Mucosa of rectum (tissue), 2 donors: ENCODE measurements around the gene LLPH.

Experiments used
- H3K27ac ChIP-seq, 2 donors: one replicate each; pipeline ENCODE4 v1.7.0; 2013; ENCODE audit warnings: inconsistent platforms in 2 of 2, low read depth in 2 of 2, low read length in 2 of 2
- H3K27me3 ChIP-seq, 2 donors: one replicate each; pipeline ENCODE4 v1.7.0; 2013; ENCODE audit warnings: low read length in 2 of 2; ENCODE audit not compliant: control insufficient read depth in 2 of 2, insufficient read depth in 2 of 2
- H3K36me3 ChIP-seq, 2 donors: one replicate each; pipeline ENCODE4 v1.7.0; 2013; ENCODE audit warnings: low read length in 2 of 2; ENCODE audit not compliant: control insufficient read depth in 2 of 2, insufficient read depth in 2 of 2
- H3K4me1 ChIP-seq, 2 donors: one replicate each; pipeline ENCODE4 v1.7.0; 2013; ENCODE audit warnings: low read length in 2 of 2, mild to moderate bottlenecking in 1 of 2; ENCODE audit not compliant: control insufficient read depth in 2 of 2, insufficient read depth in 2 of 2
- H3K4me3 ChIP-seq, 2 donors: one replicate each; pipeline ENCODE4 v1.7.0; 2013; ENCODE audit warnings: low read length in 2 of 2
- H3K9ac ChIP-seq, 2 donors: one replicate each; pipeline ENCODE4 v1.7.0; 2013; ENCODE audit warnings: low read length in 2 of 2, low read depth in 1 of 2, mild to moderate bottlenecking in 1 of 2
- H3K9me3 ChIP-seq, 2 donors: one replicate each; pipeline ENCODE4 v1.7.0; 2013; ENCODE audit warnings: low read length in 2 of 2; ENCODE audit not compliant: control insufficient read depth in 2 of 2
- donor health status: healthy.
- donor health status: Normal muscosa, but diverticular disease.

LLPH gene

DNA sequence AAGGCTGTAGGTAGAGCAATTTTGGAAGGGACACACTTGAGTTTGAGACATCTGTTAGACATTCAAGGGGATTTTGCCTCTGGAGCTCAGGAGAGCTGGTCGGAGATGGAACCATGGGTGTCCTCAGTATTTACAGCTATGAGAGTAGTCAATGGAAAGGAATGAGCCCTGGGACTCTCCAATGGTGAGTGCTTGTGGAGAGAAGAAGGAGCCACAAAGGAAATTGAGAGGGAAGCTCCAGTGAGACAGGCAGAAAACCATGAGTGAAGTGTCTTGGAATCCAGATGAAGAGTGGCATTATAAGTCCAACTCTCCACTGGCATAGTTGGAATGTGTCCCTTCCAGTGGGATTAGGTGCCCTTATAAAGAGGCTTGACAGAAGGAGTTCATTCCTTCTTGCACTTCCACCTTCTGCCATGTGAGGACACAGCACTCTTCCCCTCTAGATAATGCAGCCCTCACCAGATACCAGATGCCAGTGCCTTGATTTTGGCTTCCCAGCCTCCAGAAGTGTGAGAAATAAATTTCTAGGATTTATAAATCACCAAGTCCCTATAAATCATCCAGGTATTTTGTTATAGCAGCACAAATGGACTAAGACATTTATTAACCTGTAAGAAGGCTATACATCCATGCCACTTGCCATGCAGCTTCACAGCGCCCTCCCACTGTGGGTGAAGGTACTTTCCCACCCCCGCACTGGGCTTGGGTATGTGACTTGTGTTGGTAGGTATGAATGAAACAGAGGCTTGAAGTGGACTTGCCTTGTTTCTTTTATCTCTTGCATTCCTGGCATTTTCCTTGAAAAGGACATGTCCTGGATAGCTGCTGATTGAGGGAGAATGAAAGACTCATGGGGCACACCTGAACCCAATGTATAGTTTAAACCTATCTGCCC lies 27.3 kb downstream of the LLPH start:
- Histone ChIP-seq H3K27me3 (no peaks in the 10 kb centered on the region), H3K9me3 (no peaks in the 10 kb centered on the region), H3K27ac (no peak overlapping the region)

DNA sequence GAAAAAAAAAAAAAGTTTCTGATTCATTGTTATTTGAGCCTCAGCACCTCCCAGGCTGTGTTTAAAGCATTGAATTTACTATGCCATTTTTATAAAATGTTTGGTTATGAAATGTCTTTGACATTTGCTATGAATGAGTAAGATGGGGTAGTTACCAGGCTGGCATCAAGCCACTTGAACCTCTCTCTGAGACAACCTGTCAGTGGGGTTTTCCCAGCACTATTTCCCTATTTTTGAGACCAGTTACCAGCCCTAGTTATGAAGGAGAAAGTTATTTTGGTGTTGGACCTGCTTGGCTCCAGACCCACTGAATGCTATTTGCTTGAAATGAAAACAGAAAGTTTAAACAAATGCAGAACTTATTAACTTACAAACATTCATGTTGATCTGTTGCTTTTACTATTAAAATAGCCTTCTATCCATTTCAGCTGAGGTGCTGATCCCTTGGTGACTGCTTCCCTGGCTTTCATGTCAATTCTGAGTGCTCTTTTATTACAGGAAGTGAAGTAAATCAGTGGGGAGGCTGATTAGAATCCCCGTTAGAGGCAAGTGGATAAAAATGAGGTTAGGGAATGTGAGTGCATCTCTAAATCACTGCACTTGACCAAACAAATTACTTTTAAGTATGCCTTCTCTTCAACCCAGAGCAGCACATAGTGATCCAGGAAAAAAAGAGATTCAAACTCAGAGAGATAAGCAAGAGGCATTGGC lies 37.8 kb downstream of the LLPH start:
- Histone ChIP-seq H3K4me3 (no peak overlapping the region), H3K4me1 (no peaks in the 10 kb centered on the region), H3K9me3 (no peaks in the 10 kb centered on the region), H3K36me3 (no peaks in the 10 kb centered on the region), H3K27me3 (no peaks in the 10 kb centered on the region), H3K27ac (no peak overlapping the region), H3K9ac (no peak overlapping the region)

More for the DNA sequence above, 27.3 kb downstream of the LLPH start:
- H3K9ac ChIP-seq, result no peak overlapping the region
- no peak overlapping the region for H3K4me3 ChIP-seq
- H3K36me3 ChIP-seq, result no peaks in the 10 kb centered on the region
- H3K4me1 ChIP-seq, result peaks cover 0 to 2% of the 10 kb centered on the region in 2 donors

- no peaks in the 10 kb centered on the region for H3K4me1 ChIP-seq
- no peaks in the 10 kb centered on the region for H3K36me3 ChIP-seq
- H3K27me3 ChIP-seq, result no peaks in the 10 kb centered on the region
- no peaks in the 10 kb centered on the region for H3K9me3 ChIP-seq
- no peak overlapping the region for H3K4me3 ChIP-seq
- H3K27ac ChIP-seq, result no peak overlapping the region
- no peak overlapping the region for H3K9ac ChIP-seq
Observed at GRCh38 chr12:66090157-66090556, 40.4 kb downstream of the LLPH start.

- Histone ChIP-seq H3K27me3 (no peaks in the 10 kb centered on the region), H3K9me3 (no peaks in the 10 kb centered on the region), H3K4me1 (no peaks in the 10 kb centered on the region), H3K27ac (no peak overlapping the region), H3K36me3 (no peaks in the 10 kb centered on the region), H3K4me3 (no peak overlapping the region), H3K9ac (no peak overlapping the region)
Observed at GRCh38 chr12:66087365-66087943, 43.1 kb downstream of the LLPH start.

DNA sequence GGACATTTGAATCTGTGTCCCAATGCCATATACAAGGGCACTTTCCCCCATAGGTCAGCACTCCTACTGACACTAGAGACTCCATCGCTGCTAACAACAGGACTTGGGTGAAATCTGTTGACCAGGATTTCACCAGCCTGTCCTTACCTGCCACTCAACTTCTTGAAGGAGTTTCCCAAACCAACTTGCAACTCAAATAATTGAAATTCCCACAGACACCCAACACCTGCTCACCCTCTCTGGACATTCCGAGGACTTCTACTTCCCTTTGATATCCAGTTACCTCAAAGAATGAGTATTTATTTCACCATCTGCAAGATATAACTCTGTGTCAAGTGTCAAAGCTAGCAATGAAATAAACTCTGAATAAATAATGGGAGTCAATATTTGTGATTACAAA lies 44.6 kb downstream of the LLPH start:
- Histone ChIP-seq H3K27me3 (no peaks in the 10 kb centered on the region), H3K4me1 (no peaks in the 10 kb centered on the region), H3K27ac (no peak overlapping the region), H3K36me3 (no peaks in the 10 kb centered on the region), H3K4me3 (no peak overlapping the region), H3K9ac (no peak overlapping the region), H3K9me3 (no peaks in the 10 kb centered on the region)

GRCh38 chr12:66085213-66085612 lies 45.3 kb downstream of the LLPH start:
- no peak overlapping the region for H3K27ac ChIP-seq
- no peaks in the 10 kb centered on the region for H3K27me3 ChIP-seq
- no peaks in the 10 kb centered on the region for H3K9me3 ChIP-seq
- no peaks in the 10 kb centered on the region for H3K4me1 ChIP-seq
- no peak overlapping the region for H3K9ac ChIP-seq
- no peak overlapping the region for H3K4me3 ChIP-seq
- H3K36me3 ChIP-seq, result no peaks in the 10 kb centered on the region

DNA sequence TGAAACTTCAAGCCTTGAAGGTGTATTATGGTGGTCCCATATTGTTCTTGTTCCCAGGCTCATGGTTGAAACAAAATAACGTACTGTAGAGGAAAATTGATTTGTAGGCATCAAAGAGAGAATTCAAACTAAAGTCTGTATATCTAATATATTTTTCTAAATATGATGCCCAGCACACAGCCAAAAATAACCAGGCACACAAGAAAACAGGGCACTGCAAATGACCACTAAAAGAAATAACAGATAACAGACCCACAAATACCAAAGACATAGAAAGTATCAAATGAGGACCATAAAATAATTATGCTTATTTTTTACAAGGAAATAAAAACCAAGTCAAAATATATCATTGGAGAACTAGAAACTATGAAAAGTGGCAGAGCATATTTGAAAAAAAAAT lies 46.8 kb downstream of the LLPH start:
- H3K36me3 ChIP-seq, result no peaks in the 10 kb centered on the region
- no peak overlapping the region for H3K4me3 ChIP-seq
- H3K9me3 ChIP-seq, result no peaks in the 10 kb centered on the region
- no peaks in the 10 kb centered on the region for H3K27me3 ChIP-seq
- no peaks in the 10 kb centered on the region for H3K4me1 ChIP-seq
- H3K9ac ChIP-seq, result no peak overlapping the region
- no peak overlapping the region for H3K27ac ChIP-seq

- Histone ChIP-seq H3K9me3 (no peaks in the 10 kb centered on the region), H3K27ac (no peak overlapping the region), H3K36me3 (no peaks in the 10 kb centered on the region), H3K27me3 (peaks cover 0 to 3% of the 10 kb centered on the region in 2 donors), H3K9ac (no peak overlapping the region), H3K4me1 (no peaks in the 10 kb centered on the region), H3K4me3 (no peak overlapping the region)
Observed at GRCh38 chr12:66082744-66083143, 47.8 kb downstream of the LLPH start.

DNA sequence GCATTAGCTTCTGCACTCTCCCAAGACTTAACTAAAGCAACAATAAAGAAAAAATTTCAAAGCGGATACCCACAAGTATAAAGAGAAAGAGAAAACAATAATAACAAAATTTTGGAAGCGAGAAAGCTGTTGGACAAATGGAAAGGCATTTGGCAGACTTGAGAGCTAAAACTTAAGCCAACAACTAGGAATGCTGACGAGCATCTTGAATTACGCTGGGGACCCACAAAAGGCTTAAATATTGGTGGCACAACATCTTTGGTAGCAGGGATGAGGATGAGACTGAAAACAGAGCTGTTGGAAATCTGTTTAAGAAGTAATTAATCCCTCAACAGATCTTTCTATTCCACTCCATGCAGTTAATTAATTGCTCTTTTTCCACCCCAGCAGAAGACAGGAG lies 49.8 kb downstream of the LLPH start:
- Histone ChIP-seq H3K27me3 (peaks cover 0 to 4% of the 10 kb centered on the region in 2 donors), H3K9ac (no peak overlapping the region), H3K4me3 (no peak overlapping the region)

GRCh38 chr12:66077542-66077941 lies 53.0 kb downstream of the LLPH start:
- Histone ChIP-seq H3K27me3 (peaks cover 0 to 4% of the 10 kb centered on the region in 2 donors), H3K36me3 (no peaks in the 10 kb centered on the region), H3K9ac (no peak overlapping the region), H3K27ac (no peak overlapping the region), H3K9me3 (no peaks in the 10 kb centered on the region), H3K4me3 (no peak overlapping the region), H3K4me1 (no peaks in the 10 kb centered on the region)

More for the DNA sequence above, 49.8 kb downstream of the LLPH start:
- no peaks in the 10 kb centered on the region for H3K9me3 ChIP-seq
- H3K27ac ChIP-seq, result no peak overlapping the region
- no peaks in the 10 kb centered on the region for H3K4me1 ChIP-seq
- H3K36me3 ChIP-seq, result no peaks in the 10 kb centered on the region
